Activated naive CD4-positive, alpha-beta T cell (primary cell): ENCODE results near the gene CAST.

Source experiments
- DNase-seq, 4 experiments: peaks; one replicate each; lab custom pipeline; 2025; lab: John Stamatoyannopoulos, UW

The CAST gene

DNA sequence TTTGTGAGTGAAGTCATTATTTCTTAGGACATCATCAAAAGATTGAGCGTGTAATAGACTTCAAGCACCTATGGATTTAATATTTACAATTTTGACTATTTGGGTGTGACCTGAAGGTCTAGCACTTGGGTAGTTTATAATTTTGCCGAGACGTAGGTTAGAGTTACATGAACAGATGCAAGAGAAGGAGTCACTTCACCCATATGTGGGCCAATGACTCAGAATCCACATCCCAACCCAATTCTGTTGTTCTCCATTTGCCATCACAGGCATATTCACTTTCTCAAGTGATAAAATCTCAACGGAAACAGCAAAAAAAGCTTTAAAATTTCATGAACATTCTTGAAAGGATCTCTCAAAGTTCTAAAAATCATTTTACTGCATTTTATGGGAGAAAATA lies 157.6 kb downstream of the CAST start:
- DNase-seq, result no peak

DNA sequence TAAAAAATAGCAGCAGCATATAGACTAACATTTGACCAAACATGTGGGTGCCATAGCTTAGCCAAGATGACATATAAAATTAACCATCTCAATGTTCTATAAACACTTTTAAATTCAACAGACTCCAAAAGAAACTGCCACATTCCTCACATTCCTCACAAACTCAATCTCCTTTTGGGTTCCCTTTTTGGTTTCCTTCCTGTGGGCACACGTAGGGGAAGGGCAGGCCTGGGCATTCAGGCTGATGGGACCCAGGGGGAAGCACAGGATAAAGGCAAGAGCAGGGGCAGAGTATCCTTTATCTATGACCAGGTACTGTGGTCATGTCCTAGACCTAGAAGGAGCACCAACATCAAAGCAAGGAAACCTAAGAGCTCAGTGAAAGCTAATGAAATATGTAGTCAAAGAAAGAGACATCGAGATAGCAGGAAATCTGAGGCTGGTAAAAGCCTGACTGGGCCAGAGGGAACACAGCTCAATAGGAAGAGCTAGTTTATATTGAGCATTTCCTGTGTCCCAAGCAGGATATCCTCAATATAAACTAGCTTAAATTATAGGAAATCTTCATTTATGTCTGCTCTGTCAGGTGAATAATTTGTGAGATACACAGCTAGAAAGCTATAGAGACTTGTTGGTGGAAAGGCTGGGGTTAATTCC lies 159.2 kb downstream of the CAST start:
- no peak for DNase-seq

DNA sequence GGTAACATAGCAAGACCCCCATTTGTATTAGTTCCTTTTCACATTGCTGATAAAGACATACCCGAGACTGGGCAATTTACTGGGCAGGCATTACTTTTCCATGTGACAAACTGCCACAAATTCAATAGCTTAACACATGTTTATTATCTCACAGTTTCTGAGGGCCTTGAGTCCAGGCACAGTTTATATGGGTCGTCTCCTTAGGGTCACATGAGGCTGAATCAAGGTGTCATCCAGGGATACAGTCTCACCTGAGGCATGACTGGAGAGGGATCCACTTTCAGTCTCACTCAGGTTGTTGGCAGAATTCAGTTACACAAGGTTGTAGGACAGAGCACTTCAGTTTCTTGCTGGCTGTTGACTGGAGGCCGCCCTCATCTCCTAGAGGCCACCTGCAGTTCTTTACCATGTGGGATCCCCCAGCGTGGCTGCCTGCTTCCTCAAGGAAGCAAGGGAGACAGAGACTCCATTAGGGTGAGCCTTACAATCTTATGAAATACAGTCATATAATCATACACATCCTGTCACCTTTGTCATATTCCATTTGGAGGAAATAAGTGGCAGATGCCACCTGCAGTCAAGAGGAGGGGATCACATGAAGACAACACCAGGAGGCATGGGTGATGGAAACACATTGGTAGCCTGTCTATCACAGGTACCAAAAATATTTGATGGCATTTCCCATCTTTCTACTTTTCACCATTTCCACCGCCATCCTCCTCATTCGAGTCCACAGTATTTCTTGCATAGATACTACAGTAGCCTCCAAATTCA lies 160.7 kb downstream of the CAST start:
- DNase-seq, result no peak

DNA sequence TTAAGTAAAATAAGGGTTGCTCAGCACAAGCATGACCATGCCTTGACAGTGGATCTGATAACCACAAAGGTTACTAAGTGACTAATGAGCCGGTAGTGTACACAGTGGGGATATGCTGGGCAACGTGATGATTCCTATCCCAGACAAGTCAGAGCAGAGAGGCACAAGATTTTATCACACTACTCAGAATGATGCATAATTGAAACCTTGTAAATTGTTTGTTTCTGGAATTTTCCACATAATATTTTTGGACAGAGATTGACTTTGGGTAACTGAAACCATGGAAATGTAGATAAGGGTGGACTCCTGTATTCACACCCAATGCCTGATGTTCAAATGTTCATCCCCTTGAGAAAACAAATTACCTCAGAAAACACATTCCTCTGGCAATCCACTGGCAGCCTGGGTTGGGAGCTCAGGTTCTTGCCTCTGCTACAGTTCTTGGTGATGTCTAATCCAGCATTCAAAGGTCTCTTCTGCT lies 161.8 kb downstream of the CAST start:
- no peak for DNase-seq
